GM12875 (cell line): Measurements from ENCODE around the gene LIX1.

Experiments used
- H3K4me3 ChIP-seq: one replicate; pipeline ENCODE4 v1.5.1; 2011; ENCODE audit warnings: low read depth, low read length, control low read depth
- TF ChIP-seq, protein P1 (sequence below): IDR thresholded peaks from 2 replicates; pipeline ENCODE4 v1.5.1; 2011; ENCODE audit warnings: low read depth, mild to moderate bottlenecking, control low read depth, inconsistent platforms, low read length, moderate library complexity, borderline replicate concordance; ENCODE audit not compliant: insufficient read depth

The LIX1 gene

GRCh38 chr5:97162045-97162444 lies 19.6 kb upstream of the LIX1 start:
- H3K4me3 ChIP-seq: no peak overlapping the region
- TF ChIP-seq, protein P1, sequence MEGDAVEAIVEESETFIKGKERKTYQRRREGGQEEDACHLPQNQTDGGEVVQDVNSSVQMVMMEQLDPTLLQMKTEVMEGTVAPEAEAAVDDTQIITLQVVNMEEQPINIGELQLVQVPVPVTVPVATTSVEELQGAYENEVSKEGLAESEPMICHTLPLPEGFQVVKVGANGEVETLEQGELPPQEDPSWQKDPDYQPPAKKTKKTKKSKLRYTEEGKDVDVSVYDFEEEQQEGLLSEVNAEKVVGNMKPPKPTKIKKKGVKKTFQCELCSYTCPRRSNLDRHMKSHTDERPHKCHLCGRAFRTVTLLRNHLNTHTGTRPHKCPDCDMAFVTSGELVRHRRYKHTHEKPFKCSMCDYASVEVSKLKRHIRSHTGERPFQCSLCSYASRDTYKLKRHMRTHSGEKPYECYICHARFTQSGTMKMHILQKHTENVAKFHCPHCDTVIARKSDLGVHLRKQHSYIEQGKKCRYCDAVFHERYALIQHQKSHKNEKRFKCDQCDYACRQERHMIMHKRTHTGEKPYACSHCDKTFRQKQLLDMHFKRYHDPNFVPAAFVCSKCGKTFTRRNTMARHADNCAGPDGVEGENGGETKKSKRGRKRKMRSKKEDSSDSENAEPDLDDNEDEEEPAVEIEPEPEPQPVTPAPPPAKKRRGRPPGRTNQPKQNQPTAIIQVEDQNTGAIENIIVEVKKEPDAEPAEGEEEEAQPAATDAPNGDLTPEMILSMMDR: peak; percentile 75

- H3K4me3 ChIP-seq: no peak overlapping the region
- TF ChIP-seq, protein P1: no peak
These were observed 15.3 kb upstream of the LIX1 start for GRCh38 chr5:97157689-97158088.

- H3K4me3 ChIP-seq: no peak overlapping the region
- TF ChIP-seq, protein P1: no peak
These were observed 9.0 kb upstream of the LIX1 start for GRCh38 chr5:97151370-97151769.

- H3K4me3 ChIP-seq: no peak overlapping the region
- TF ChIP-seq, protein P1: no peak
These were observed 8.0 kb upstream of the LIX1 start for GRCh38 chr5:97150401-97150800.

DNA sequence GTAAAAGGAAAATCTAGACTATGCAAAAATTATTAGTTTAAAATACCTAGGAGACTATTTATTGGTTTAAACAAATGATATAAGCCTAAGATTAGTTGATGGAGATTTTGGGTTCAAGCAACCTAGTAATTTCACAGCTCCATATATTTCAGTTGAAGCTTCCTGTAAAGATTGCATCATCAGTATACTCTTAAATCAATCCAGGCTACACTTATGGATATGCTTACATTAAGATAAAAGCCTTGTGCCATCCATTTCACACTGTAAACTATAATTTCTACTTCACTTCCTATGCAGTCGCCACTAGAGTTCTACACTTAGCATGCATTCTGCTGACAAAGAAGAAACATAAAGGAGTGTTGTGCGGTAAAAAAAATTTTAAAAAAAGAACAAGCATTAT lies 7.3 kb upstream of the LIX1 start:
- TF ChIP-seq, protein P1: no peak

DNA sequence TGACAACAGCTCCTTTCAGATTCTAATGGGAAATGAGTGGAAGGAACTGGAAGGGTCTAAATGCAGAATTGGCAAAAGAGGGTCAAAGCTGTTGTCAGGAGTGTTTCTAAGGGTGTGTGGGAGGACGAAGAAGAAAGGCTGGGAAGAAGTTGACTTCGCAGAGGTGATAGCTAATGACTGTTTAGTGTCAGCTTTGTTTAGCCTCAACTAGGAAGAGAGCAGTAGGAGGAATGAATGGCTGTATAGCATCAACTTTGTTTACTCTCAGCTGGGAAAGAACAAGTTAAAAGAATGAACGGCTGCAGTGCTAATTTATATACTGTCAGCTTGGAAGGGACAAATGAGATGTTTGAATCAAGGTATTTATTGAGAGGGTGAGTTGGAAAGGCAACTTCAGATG lies 5.9 kb upstream of the LIX1 start:
- TF ChIP-seq, protein P1: no peak
- H3K4me3 ChIP-seq: no peak overlapping the region

More for the DNA sequence above, 7.3 kb upstream of the LIX1 start:
- H3K4me3 ChIP-seq: no peak overlapping the region

GRCh38 chr5:97143704-97144103 lies 1.3 kb upstream of the LIX1 start:
- no peak overlapping the region for H3K4me3 ChIP-seq
- TF ChIP-seq, protein P1: no peak
